Upper lobe of right lung (tissue), 1 donor: ENCODE results near the gene PRRG1. TPM values are rescaled to one million over a fixed set of nuclear protein-coding genes. Genes with fewer than 3 reads are reported as not detected.

Experiments used
- ATAC-seq: fragments of 200-7000 bp; cut with Tn5 transposase; one replicate; pipeline ENCODE4 v1.9.1; 2020; ENCODE audit warnings: mild to moderate bottlenecking, moderate library complexity
- DNase-seq: peaks from one replicate; pipeline ENCODE4 v3.0.0-alpha.2; 2020
- H3K27ac ChIP-seq: fragments of 200-600 bp; one replicate; pipeline ENCODE4 v1.8.0; 2022
- H3K27me3 ChIP-seq: fragments of 200-600 bp; one replicate; pipeline ENCODE4 v1.8.0; 2022; ENCODE audit warnings: mild to moderate bottlenecking
- H3K36me3 ChIP-seq: fragments of 200-600 bp; one replicate; pipeline ENCODE4 v1.8.0; 2022
- H3K4me1 ChIP-seq: fragments of 200-600 bp; one replicate; pipeline ENCODE4 v1.8.0; 2022
- H3K4me3 ChIP-seq: fragments of 200-600 bp; one replicate; pipeline ENCODE4 v1.8.0; 2022; ENCODE audit warnings: mild to moderate bottlenecking
- H3K9me3 ChIP-seq: fragments of 200-600 bp; one replicate; pipeline ENCODE4 v1.8.0; 2022
- intact Hi-C: fragments of 100-400 bp; cut with DNase I; formaldehyde crosslinking; loops from one replicate; pipeline ENCODE4 v1.11.0; 2022
- total RNA-seq: library from RNA; stranded (reverse); fragmentation: NEBNext Ultra II Directional; extraction: Animal tissue kit (Norgen Biotek cat#: 25700); gene quantifications from one replicate; pipeline ENCODE4 v1.2.1, GENCODE V29; 2021
- TF ChIP-seq, protein P1 (sequence below): fragments of 200-600 bp; IDR thresholded peaks from one replicate; pipeline ENCODE4 v1.8.0; 2022; ENCODE audit warnings: antibody characterized with exemption
- donor health status: DM: no; HTN: yes; CAD: no; lungs with severe emphysema.

Gene PRRG1
- total RNA-seq, 1 donor from 2014 or later = 16.3 TPM

- no peaks in the 10 kb centered on the region for H3K27me3 ChIP-seq
- ATAC-seq (no peak), DNase-seq (no peak)
- no peak overlapping the region for H3K27ac ChIP-seq
- H3K4me3 ChIP-seq = no peak overlapping the region
- TF ChIP-seq, protein P1, sequence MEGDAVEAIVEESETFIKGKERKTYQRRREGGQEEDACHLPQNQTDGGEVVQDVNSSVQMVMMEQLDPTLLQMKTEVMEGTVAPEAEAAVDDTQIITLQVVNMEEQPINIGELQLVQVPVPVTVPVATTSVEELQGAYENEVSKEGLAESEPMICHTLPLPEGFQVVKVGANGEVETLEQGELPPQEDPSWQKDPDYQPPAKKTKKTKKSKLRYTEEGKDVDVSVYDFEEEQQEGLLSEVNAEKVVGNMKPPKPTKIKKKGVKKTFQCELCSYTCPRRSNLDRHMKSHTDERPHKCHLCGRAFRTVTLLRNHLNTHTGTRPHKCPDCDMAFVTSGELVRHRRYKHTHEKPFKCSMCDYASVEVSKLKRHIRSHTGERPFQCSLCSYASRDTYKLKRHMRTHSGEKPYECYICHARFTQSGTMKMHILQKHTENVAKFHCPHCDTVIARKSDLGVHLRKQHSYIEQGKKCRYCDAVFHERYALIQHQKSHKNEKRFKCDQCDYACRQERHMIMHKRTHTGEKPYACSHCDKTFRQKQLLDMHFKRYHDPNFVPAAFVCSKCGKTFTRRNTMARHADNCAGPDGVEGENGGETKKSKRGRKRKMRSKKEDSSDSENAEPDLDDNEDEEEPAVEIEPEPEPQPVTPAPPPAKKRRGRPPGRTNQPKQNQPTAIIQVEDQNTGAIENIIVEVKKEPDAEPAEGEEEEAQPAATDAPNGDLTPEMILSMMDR = no peak
- no peaks in the 10 kb centered on the region for H3K36me3 ChIP-seq
- H3K4me1 ChIP-seq = no peaks in the 10 kb centered on the region
- no peaks in the 10 kb centered on the region for H3K9me3 ChIP-seq
- intact Hi-C loops = no loop called here
Observed at GRCh38 chrX:37378404-37378803, 29.2 kb downstream of the PRRG1 start.

GRCh38 chrX:37378830-37379229, 29.7 kb downstream of the PRRG1 start:
- Histone ChIP-seq H3K4me1 (no peaks in the 10 kb centered on the region), H3K27ac (no peak overlapping the region), H3K27me3 (no peaks in the 10 kb centered on the region), H3K9me3 (no peaks in the 10 kb centered on the region), H3K4me3 (no peak overlapping the region), H3K36me3 (no peaks in the 10 kb centered on the region)
- intact Hi-C loops = no loop called here
- DNase-seq (no peak), ATAC-seq (no peak)
- TF ChIP-seq, protein P1 = no peak

- H3K36me3 ChIP-seq = no peaks in the 10 kb centered on the region
- H3K4me3 ChIP-seq = no peak overlapping the region
- intact Hi-C loops = no loop called here
- no peak for DNase-seq
- no peaks in the 10 kb centered on the region for H3K4me1 ChIP-seq
- no peak for ATAC-seq
- H3K27ac ChIP-seq = no peak overlapping the region
- TF ChIP-seq, protein P1 = no peak
- no peaks in the 10 kb centered on the region for H3K27me3 ChIP-seq
- no peaks in the 10 kb centered on the region for H3K9me3 ChIP-seq
Observed at GRCh38 chrX:37380256-37380655, 31.1 kb downstream of the PRRG1 start.

DNA sequence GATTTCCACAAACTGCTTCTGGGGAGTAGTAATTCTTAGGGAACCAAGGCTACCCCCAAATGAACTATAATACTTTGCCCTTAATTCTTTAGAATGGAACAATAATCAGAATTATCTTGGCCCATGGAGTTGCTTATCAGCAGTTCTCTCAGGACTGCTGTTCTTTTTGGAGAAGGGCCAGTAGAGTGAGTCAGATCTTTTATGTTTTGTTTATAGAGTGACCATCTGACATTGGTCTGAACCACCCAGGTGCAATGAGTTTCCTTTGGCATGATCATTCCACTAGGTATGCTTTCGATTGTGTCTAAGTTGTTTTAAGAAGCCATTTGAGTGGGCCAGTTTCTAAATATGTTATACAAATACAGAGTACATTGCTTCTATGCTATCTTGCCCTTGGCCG, 31.8 kb downstream of the PRRG1 start:
- TF ChIP-seq, protein P1 = no peak
- ATAC-seq (peak; percentile 29), DNase-seq (no peak)
- H3K9me3 ChIP-seq = no peaks in the 10 kb centered on the region
- H3K4me3 ChIP-seq = no peak overlapping the region
- H3K27me3 ChIP-seq = no peaks in the 10 kb centered on the region
- intact Hi-C loops = no loop called here
- H3K4me1 ChIP-seq = no peaks in the 10 kb centered on the region
- no peaks in the 10 kb centered on the region for H3K36me3 ChIP-seq
- no peak overlapping the region for H3K27ac ChIP-seq

DNA sequence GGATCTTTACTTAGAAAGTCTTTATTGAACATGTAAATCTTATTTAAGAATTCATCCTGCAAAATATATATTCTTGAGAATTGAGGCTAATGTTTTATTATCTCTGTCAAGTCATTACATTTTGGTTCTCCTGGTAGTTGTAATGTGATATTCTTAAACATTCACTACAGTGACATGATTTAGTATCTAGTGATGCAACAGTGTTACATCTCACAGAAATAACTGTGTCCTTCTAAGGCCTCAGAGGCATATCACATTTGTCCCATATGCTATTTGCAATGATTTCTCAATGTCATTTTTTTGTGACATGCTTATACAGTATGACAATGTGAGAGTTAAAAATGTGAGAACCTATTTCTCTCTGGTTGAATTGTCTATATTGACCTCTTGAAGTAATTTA, 34.1 kb downstream of the PRRG1 start:
- no peaks in the 10 kb centered on the region for H3K9me3 ChIP-seq
- intact Hi-C loops = no loop called here
- H3K36me3 ChIP-seq = no peaks in the 10 kb centered on the region
- ATAC-seq (no peak), DNase-seq (no peak)
- no peaks in the 10 kb centered on the region for H3K4me1 ChIP-seq
- H3K27ac ChIP-seq = no peak overlapping the region
- no peaks in the 10 kb centered on the region for H3K27me3 ChIP-seq
- TF ChIP-seq, protein P1 = no peak
- no peak overlapping the region for H3K4me3 ChIP-seq

DNA sequence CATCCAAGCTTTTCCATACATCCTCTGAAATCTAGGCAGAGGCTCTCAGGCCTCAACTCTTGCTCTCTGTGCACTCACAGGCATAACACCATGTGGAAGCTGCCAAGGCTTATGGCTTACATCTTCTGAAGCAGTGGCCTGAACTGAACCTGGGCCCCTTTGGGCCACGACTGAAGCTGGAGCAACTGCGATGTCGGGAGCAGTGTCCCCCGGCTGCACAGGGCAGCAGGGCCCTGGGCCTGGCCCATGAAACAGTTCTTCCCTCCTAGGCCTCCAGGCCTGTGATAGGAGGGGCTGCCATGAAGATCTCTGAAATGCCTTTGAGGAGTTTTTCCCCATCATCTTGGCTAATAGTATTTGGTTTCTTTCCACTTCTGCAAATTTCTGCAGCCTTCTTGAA, 39.2 kb downstream of the PRRG1 start:
- TF ChIP-seq, protein P1 = no peak
- no peaks in the 10 kb centered on the region for H3K4me1 ChIP-seq
- no peaks in the 10 kb centered on the region for H3K9me3 ChIP-seq
- no peaks in the 10 kb centered on the region for H3K27me3 ChIP-seq
- no peak for ATAC-seq
- no peak overlapping the region for H3K4me3 ChIP-seq
- intact Hi-C loops = no loop called here
- H3K36me3 ChIP-seq = no peaks in the 10 kb centered on the region
- no peak for DNase-seq
- no peak overlapping the region for H3K27ac ChIP-seq
